Endometrial microvascular endothelial cells (primary cell): ENCODE measurements around the gene CAPN15. TPM values are rescaled to one million over a fixed set of nuclear protein-coding genes. Genes with fewer than 3 reads are reported as not detected.
"Not testable (repeated sequence)": the region's sequence is repeated elsewhere in the genome, so short reads cannot be mapped to it uniquely, and the experiment has no call there.

ENCODE experiments used
- in situ Hi-C: cut with HindIII; loops from 2 replicates; pipeline ENCODE4 v1.10.0; 2017; ENCODE audit warnings: low sequenced_read_pairs, low pct_unique_long_range_greater_than_20kb; ENCODE audit errors: inconsistent ontology term
- total RNA-seq: library from RNA; depleted of rRNA; stranded (reverse); fragments of >200 nt; gene quantifications from one replicate; pipeline ENCODE4 v1.2.3, GENCODE V29; 2015; ENCODE audit errors: inconsistent ontology term

The CAPN15 gene
- total RNA-seq, 1 donor from 2014 or later = 60.2 TPM

GRCh38 chr16:505479-506245 is 21.9 kb upstream of the CAPN15 start:
- in situ Hi-C loops = no loop called here

GRCh38 chr16:506246-506546 is 21.3 kb upstream of the CAPN15 start:
- in situ Hi-C loops = no loop called here

GRCh38 chr16:507527-507926 is 20.0 kb upstream of the CAPN15 start:
- in situ Hi-C loops = not testable (repeated sequence)

GRCh38 chr16:507996-508395 is 19.5 kb upstream of the CAPN15 start:
- in situ Hi-C loops = no loop called here

- in situ Hi-C loops = no loop called here
These were observed 18.4 kb upstream of the CAPN15 start for GRCh38 chr16:508884-509736.

GRCh38 chr16:510066-510825 is 17.3 kb upstream of the CAPN15 start:
- in situ Hi-C loops = no loop called here

GRCh38 chr16:512802-513201 is 14.7 kb upstream of the CAPN15 start:
- in situ Hi-C loops = no loop called here

GRCh38 chr16:513950-514349 is 13.6 kb upstream of the CAPN15 start:
- in situ Hi-C loops = no loop called here

- in situ Hi-C loops = no loop called here
These were observed 12.2 kb upstream of the CAPN15 start for GRCh38 chr16:515175-515938.

GRCh38 chr16:515939-516226 is 11.6 kb upstream of the CAPN15 start:
- in situ Hi-C loops = no loop called here

- in situ Hi-C loops = no loop called here
These were observed 11.2 kb upstream of the CAPN15 start for GRCh38 chr16:516301-516700.

- in situ Hi-C loops = no loop called here
These were observed 8.7 kb upstream of the CAPN15 start for GRCh38 chr16:518858-519257.

GRCh38 chr16:519425-519824 is 8.1 kb upstream of the CAPN15 start:
- in situ Hi-C loops = no loop called here

GRCh38 chr16:519841-520687 is 7.4 kb upstream of the CAPN15 start:
- in situ Hi-C loops = no loop called here

GRCh38 chr16:520847-521246 is 6.7 kb upstream of the CAPN15 start:
- in situ Hi-C loops = no loop called here

- in situ Hi-C loops = no loop called here
These were observed 5.9 kb upstream of the CAPN15 start for GRCh38 chr16:521381-522210.

- in situ Hi-C loops = no loop called here
These were observed 5.0 kb upstream of the CAPN15 start for GRCh38 chr16:522320-523096.
